GM21723 (cell line): ENCODE data around the gene HAVCR1.

Source experiments
- ATAC-seq: cut with Tn5 transposase; IDR thresholded peaks from one replicate; pipeline ENCODE4 v1.9.1; 2021; ENCODE audit warnings: mild to moderate bottlenecking, moderate library complexity; ENCODE audit not compliant: unreplicated experiment

The HAVCR1 gene

DNA sequence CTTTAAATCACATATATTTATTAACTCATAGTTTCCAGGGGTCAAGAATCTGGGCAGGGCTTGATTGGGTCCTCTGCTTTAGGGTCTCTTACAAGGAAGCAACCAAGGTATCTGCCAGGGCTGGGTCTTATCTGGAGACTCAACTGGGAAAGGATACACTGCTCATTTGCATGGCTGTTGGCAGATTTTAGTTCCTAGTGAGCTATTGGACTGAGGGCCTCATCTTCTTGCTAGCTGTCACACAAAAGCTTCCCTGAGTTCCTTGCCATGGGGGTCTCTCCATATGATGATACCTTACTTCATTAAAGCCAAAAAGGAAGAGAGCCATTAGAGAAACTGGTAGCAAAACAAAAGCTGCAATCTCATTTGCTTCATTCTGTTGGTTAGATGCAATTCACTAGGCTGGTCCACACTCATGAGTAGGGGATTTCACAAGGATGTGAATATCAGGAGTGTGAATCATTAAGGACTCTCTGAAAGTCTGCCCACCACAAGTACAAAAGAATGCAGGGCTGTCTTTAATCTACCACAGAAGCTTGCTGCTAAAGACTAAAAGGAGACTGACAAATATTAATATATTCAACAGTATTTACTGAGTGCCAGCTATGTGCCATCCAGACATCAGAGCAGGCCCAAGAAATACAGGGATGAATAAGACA lies 53.9 kb downstream of the HAVCR1 start:
- ATAC-seq: no peak

DNA sequence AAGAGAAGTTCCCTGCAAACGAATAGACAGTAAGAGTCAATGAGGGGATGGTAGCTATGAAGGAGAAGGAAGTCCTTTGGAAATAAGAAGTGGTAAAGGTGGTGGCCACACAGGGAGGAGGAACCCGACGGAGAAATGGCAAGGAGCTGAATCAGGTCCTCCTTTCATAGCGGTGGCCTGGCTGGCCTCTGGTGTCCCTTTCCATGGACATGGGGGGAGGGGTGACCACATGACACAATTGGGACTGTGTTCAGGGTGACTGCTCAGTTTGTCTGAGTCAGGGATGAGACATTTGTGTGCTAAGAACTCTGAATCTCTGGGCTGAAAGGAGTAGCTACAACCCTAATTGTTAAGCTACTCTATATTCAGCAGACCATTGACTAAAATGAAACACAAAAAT lies 67.2 kb downstream of the HAVCR1 start:
- no peak for ATAC-seq

DNA sequence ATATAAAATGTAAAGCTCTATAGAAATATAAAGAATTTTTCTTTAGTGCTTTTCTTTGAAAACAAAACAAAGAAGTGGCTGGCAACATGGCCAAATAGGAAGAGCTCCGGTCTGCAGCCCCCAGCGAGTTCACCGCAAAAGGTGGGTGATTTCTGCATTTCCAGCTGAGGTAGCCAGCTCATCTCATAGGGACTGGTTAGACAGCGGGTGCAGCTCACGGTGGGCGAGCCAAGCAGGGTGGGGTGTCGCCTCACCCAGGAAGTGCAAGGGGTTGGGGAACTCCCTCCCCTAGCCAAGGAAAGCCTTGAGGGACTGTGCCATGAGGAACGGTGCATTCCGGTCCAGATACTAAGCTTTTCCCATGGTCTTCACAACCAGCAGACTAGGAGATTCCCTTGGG lies 74.9 kb downstream of the HAVCR1 start:
- ATAC-seq: no peak

GRCh38 chr5:156981481-156981880 lies 77.4 kb downstream of the HAVCR1 start:
- ATAC-seq: no peak
